ENCODE results near the gene PYGL.
"Not testable (repeated sequence)": the region's sequence is repeated elsewhere in the genome, so short reads cannot be mapped to it uniquely, and the experiment has no call there.

PYGL gene

GRCh38 chr14:50920482-50921230 is 23.6 kb downstream of the PYGL start:
- POLR2A ChIA-PET, result no interaction called here
- 95% methylated on average over 7 of the region's 9 CpGs for WGBS (ENCODE audit: insufficient coverage)
- CTCF ChIA-PET, result no interaction called here
- no peak for DNase-seq
- peaks cover 17 to 83% (median 53%) of the 10 kb centered on the region in 4 experiments for H3K36me3 ChIP-seq (ENCODE audit: control insufficient read depth in 4 of 4, insufficient read depth in 4 of 4, low read length in 3 of 4)
- no peaks in the 10 kb centered on the region for H3K27me3 ChIP-seq (replicated peaks in 2 of 5; ENCODE audit: control insufficient read depth in 4 of 5, insufficient read depth in 5 of 5, low read length in 4 of 5)
- H3K4me1 ChIP-seq (ENCODE audit: control extremely low read depth in 1 of 4, control insufficient read depth in 4 of 4, insufficient read depth in 4 of 4, low read length in 3 of 4), result peaks cover 5 to 9% (median 8%) of the 10 kb centered on the region in 4 experiments
- H3K27ac ChIP-seq (ENCODE audit: insufficient read depth in 1 of 2, low read depth in 1 of 2, low read length in 2 of 2, poor library complexity in 1 of 2, severe bottlenecking in 2 of 2), result no peak overlapping the region
- H3K4me3 ChIP-seq (ENCODE audit: control insufficient read depth in 1 of 7, extremely low read depth in 1 of 7, insufficient read depth in 4 of 7, low read depth in 2 of 7, low read length in 6 of 7), result no peak overlapping the region
- H3K9me3 ChIP-seq (ENCODE audit: control extremely low read depth in 1 of 5, control insufficient read depth in 4 of 5, insufficient read depth in 2 of 5, low read depth in 1 of 5, low read length in 4 of 5), result no peaks in the 10 kb centered on the region

- H3K36me3 ChIP-seq (ENCODE audit: control insufficient read depth in 4 of 4, insufficient read depth in 4 of 4, low read length in 3 of 4), result peaks cover 20 to 86% (median 61%) of the 10 kb centered on the region in 4 experiments
- H3K9me3 ChIP-seq (ENCODE audit: control extremely low read depth in 1 of 5, control insufficient read depth in 4 of 5, insufficient read depth in 2 of 5, low read depth in 1 of 5, low read length in 4 of 5); H3K4me1 ChIP-seq (ENCODE audit: control extremely low read depth in 1 of 4, control insufficient read depth in 4 of 4, insufficient read depth in 4 of 4, low read length in 3 of 4); DNase-seq; H3K4me3 ChIP-seq (ENCODE audit: control insufficient read depth in 1 of 7, extremely low read depth in 1 of 7, insufficient read depth in 4 of 7, low read depth in 2 of 7, low read length in 6 of 7); H3K27me3 ChIP-seq (replicated peaks in 2 of 5; ENCODE audit: control insufficient read depth in 4 of 5, insufficient read depth in 5 of 5, low read length in 4 of 5); POLR2A ChIA-PET; CTCF ChIA-PET; H3K27ac ChIP-seq (ENCODE audit: insufficient read depth in 1 of 2, low read depth in 1 of 2, low read length in 2 of 2, poor library complexity in 1 of 2, severe bottlenecking in 2 of 2): not testable (repeated sequence)
- 100% methylated on average over 2 of the region's 5 CpGs for WGBS (ENCODE audit: insufficient coverage)
These were observed 24.8 kb downstream of the PYGL start for GRCh38 chr14:50919524-50919923.

DNA sequence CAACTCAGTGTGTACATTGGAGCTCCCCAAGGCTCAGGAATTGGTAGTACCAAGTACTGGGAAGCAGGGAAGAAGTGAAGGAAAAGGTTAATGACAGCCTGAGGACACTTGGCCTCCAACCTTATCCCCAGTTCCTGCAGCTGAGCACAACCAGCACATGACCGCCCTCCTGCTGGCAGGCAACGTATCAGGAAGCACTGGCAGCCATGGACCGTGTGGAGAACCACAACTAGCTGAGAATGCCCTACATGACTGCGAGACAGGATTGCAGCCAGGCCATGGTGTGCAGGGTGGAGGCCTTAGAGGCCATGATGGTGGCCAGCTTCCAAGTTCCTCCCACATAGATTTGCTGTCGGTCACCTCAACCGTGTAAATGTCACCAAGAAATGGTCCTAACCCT is 26.8 kb downstream of the PYGL start:
- Histone ChIP-seq H3K27ac (ENCODE audit: insufficient read depth in 1 of 2, low read depth in 1 of 2, low read length in 2 of 2, poor library complexity in 1 of 2, severe bottlenecking in 2 of 2) (no peak overlapping the region), H3K27me3 (replicated peaks in 2 of 5; ENCODE audit: control insufficient read depth in 4 of 5, insufficient read depth in 5 of 5, low read length in 4 of 5) (no peaks in the 10 kb centered on the region), H3K36me3 (ENCODE audit: control insufficient read depth in 4 of 4, insufficient read depth in 4 of 4, low read length in 3 of 4) (peaks cover 16 to 74% (median 61%) of the 10 kb centered on the region in 4 experiments), H3K4me1 (ENCODE audit: control extremely low read depth in 1 of 4, control insufficient read depth in 4 of 4, insufficient read depth in 4 of 4, low read length in 3 of 4) (no peaks in the 10 kb centered on the region), H3K4me3 (ENCODE audit: control insufficient read depth in 1 of 7, extremely low read depth in 1 of 7, insufficient read depth in 4 of 7, low read depth in 2 of 7, low read length in 6 of 7) (no peak overlapping the region), H3K9me3 (ENCODE audit: control extremely low read depth in 1 of 5, control insufficient read depth in 4 of 5, insufficient read depth in 2 of 5, low read depth in 1 of 5, low read length in 4 of 5) (no peaks in the 10 kb centered on the region)
- 94% methylated on average over 6 of the region's 6 CpGs for WGBS (ENCODE audit: insufficient coverage)
- ChIA-PET POLR2A (no interaction called here), CTCF (no interaction called here)
- no peak for DNase-seq

DNA sequence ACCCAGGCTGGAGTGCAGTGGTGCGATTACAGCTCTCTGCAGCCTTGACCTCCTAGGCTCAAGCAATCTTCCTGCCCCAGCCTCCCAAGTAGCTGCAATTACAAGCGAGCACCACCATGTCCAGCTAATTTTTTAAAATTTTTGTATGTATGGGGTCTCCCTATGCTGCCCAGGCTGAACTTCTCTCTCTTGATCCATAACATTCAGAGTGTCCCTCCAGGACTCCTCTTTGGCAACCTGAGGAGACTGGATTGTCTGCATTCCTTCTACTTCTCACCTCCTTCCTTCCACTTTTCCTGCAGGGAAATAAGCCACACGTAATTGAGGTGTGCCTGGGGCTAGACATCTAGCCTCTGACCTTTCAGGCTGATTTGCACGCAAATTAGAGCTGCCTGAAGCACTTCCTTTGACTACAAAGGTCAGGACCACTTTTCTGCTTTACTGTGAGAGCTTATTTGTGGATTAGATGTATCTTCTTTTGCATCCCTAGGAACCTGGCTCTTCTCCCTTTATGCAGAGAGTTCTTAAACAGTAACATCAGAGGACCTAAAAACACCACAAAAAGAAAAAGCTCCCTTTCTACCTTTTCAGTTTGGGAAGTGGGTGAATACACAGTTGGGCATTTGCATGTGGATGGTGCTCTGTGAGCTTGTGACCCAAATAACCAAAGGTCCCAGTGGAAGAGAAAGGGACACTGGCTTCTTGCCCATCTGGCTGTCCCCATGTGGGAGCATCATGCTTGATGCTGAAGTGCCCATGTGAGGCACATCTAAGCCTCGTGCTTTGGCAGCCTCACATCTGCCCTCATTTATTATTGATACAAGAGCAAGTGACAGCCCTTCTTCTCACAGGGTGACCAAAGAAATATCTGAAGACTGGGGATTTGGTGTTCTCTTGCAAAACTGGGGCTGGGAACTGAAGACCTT is 33.5 kb downstream of the PYGL start:
- CTCF ChIA-PET, result no interaction called here
- WGBS (ENCODE audit: insufficient coverage), result 100% methylated on average over 3 of the region's 5 CpGs
- peaks cover 11 to 84% (median 65%) of the 10 kb centered on the region in 4 experiments for H3K36me3 ChIP-seq (ENCODE audit: control insufficient read depth in 4 of 4, insufficient read depth in 4 of 4, low read length in 3 of 4)

DNA sequence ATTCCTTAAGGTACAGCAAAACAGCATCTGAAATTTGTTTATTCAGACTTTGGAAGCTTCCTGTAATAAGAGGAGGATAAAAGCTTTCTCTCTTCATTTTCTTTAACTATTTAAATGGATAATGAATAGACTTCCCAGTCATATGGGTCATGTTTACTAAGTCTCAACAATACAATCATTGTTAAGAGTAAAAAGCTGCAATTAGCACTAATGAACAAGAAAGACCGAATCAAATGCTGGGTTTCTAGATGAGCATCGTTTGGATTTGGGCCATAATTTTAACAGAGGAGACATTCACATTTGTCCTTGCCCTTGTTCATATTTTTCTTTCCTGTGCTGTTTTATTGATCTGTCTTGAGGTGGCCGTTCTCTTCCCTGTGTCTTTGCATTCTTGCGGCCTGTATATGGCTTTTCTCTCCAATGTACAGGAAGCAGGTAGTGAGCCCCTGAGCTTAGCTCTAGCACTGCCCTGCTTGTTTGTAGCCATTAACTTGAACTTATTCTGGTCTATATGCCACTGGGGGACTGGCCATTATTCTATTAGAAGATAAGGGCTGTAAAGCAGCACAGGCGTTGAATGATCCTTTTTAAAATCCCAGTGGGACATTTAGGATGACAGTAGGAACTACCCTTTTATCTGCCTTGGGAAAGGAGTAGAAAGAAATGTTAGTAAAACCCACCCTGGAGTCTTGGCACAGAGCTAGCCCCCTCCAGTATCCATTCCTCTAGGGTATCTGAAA is 37.8 kb downstream of the PYGL start:
- POLR2A ChIA-PET, result no interaction called here
- 100% methylated on average over 5 of the region's 5 CpGs for WGBS (ENCODE audit: insufficient coverage)
- CTCF ChIA-PET, result interaction anchor here (1.3 to 1.4 kb wide), 2 partner anchors 10 to 18 kb away, joined by 3 read pairs; no protein-coding TSS in a partner anchor

More for the DNA sequence above, 33.5 kb downstream of the PYGL start:
- no peaks in the 10 kb centered on the region for H3K4me1 ChIP-seq (ENCODE audit: control extremely low read depth in 1 of 4, control insufficient read depth in 4 of 4, insufficient read depth in 4 of 4, low read length in 3 of 4)
- POLR2A ChIA-PET, result interaction anchor here (0.6 kb wide), 1 partner anchor 13 kb away, joined by 3 read pairs; no protein-coding TSS in a partner anchor
- H3K27me3 ChIP-seq (replicated peaks in 2 of 5; ENCODE audit: control insufficient read depth in 4 of 5, insufficient read depth in 5 of 5, low read length in 4 of 5), result no peaks in the 10 kb centered on the region
- peaks cover 0 to 2% (median 0%) of the 10 kb centered on the region in 5 experiments for H3K9me3 ChIP-seq (ENCODE audit: control extremely low read depth in 1 of 5, control insufficient read depth in 4 of 5, insufficient read depth in 2 of 5, low read depth in 1 of 5, low read length in 4 of 5)
- H3K27ac ChIP-seq (ENCODE audit: insufficient read depth in 1 of 2, low read depth in 1 of 2, low read length in 2 of 2, poor library complexity in 1 of 2, severe bottlenecking in 2 of 2), result no peak overlapping the region
- DNase-seq, result no peak
- H3K4me3 ChIP-seq (ENCODE audit: control insufficient read depth in 1 of 7, extremely low read depth in 1 of 7, insufficient read depth in 4 of 7, low read depth in 2 of 7, low read length in 6 of 7), result no peak overlapping the region

DNA sequence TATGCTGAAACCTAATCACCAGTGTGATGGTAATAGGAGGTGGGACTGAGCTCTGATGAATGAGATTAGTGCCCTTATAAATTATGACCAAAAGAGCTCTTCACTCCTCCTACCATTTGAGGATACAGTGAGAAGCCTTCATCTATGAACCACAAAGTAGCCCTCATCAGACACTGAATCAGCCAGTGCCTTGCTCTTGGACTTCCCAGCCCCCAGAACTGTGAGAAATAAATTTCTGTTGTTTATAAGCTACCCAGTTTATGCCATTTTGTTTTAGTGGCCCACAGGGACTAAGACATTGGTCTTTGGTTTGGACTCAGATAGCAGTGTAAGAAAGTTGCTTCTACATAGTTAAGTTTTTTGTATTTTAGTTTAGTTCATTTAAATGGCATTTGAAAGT is 39.6 kb downstream of the PYGL start:
- ChIA-PET CTCF (interaction anchor here (1.1 kb wide), 1 partner anchor 12 kb away, joined by 3 read pairs; no protein-coding TSS in a partner anchor), POLR2A (no interaction called here)
- Histone ChIP-seq H3K36me3 (ENCODE audit: control insufficient read depth in 4 of 4, insufficient read depth in 4 of 4, low read length in 3 of 4) (peaks cover 15 to 71% (median 56%) of the 10 kb centered on the region in 4 experiments), H3K4me3 (ENCODE audit: control insufficient read depth in 1 of 7, extremely low read depth in 1 of 7, insufficient read depth in 4 of 7, low read depth in 2 of 7, low read length in 6 of 7) (no peak overlapping the region), H3K4me1 (ENCODE audit: control extremely low read depth in 1 of 4, control insufficient read depth in 4 of 4, insufficient read depth in 4 of 4, low read length in 3 of 4) (no peaks in the 10 kb centered on the region), H3K27me3 (replicated peaks in 2 of 5; ENCODE audit: control insufficient read depth in 4 of 5, insufficient read depth in 5 of 5, low read length in 4 of 5) (no peaks in the 10 kb centered on the region), H3K9me3 (ENCODE audit: control extremely low read depth in 1 of 5, control insufficient read depth in 4 of 5, insufficient read depth in 2 of 5, low read depth in 1 of 5, low read length in 4 of 5) (peaks cover 0 to 7% (median 0%) of the 10 kb centered on the region in 5 experiments), H3K27ac (ENCODE audit: insufficient read depth in 1 of 2, low read depth in 1 of 2, low read length in 2 of 2, poor library complexity in 1 of 2, severe bottlenecking in 2 of 2) (no peak overlapping the region)
- DNase-seq, result no peak

More for the DNA sequence above, 37.8 kb downstream of the PYGL start:
- Histone ChIP-seq H3K27me3 (replicated peaks in 2 of 5; ENCODE audit: control insufficient read depth in 4 of 5, insufficient read depth in 5 of 5, low read length in 4 of 5) (no peaks in the 10 kb centered on the region), H3K9me3 (ENCODE audit: control extremely low read depth in 1 of 5, control insufficient read depth in 4 of 5, insufficient read depth in 2 of 5, low read depth in 1 of 5, low read length in 4 of 5) (peaks cover 0 to 7% (median 0%) of the 10 kb centered on the region in 5 experiments), H3K4me3 (ENCODE audit: control insufficient read depth in 1 of 7, extremely low read depth in 1 of 7, insufficient read depth in 4 of 7, low read depth in 2 of 7, low read length in 6 of 7) (no peak overlapping the region), H3K4me1 (ENCODE audit: control extremely low read depth in 1 of 4, control insufficient read depth in 4 of 4, insufficient read depth in 4 of 4, low read length in 3 of 4) (no peaks in the 10 kb centered on the region), H3K27ac (ENCODE audit: insufficient read depth in 1 of 2, low read depth in 1 of 2, low read length in 2 of 2, poor library complexity in 1 of 2, severe bottlenecking in 2 of 2) (no peak overlapping the region), H3K36me3 (ENCODE audit: control insufficient read depth in 4 of 4, insufficient read depth in 4 of 4, low read length in 3 of 4) (peaks cover 19 to 83% (median 69%) of the 10 kb centered on the region in 4 experiments)
- no peak for DNase-seq
